ENCODE measurements around the gene DCC.

DCC gene

DNA sequence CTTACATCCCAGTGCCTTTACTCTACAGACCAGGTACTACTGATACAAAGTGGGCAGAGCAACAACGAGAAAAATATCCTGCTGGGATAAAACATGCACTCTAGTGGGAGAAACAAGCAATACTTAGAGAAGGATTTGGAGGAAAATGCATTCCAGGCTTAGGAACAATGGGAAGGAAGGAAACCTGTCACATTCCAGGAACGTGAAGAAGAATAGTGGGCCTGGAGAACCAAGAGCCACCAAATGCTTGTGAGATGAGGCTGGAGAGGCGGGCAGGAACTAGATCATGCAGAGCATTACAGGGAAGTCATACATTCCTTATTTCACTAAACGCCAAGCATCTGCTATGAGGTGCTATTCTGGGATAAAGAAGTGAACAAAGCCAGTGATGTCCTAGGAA, 342.3 kb downstream of the DCC start:
- no peak for DNase-seq (ENCODE audit: low read depth in 2 of 2, low spot score in 1 of 2)

GRCh38 chr18:52685316-52685715, 345.3 kb downstream of the DCC start:
- DNase-seq (ENCODE audit: low read depth in 2 of 2, low spot score in 1 of 2) = no peak

GRCh38 chr18:52691841-52692240, 351.8 kb downstream of the DCC start:
- DNase-seq (ENCODE audit: low read depth in 2 of 2, low spot score in 1 of 2) = no peak

DNA sequence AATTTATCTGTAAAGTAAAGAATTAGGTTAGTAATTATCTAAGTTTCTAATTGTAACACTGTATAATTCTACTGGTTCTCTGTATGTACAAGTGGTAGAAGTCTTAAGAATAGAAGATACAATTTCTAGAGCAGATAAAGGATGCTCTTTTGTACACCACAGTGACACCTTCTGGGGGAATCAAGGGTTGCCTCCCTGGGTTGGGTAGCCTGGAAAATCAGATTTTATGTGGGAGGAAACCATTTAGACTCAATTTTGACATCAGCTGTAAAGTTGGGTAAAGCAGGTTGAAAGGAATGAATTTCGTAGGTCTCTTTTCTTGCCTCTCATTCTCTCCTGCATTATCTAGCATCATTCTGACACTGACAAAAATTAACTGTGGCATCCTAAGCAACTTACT, 354.8 kb downstream of the DCC start:
- DNase-seq (ENCODE audit: low read depth in 2 of 2, low spot score in 1 of 2) = no peak

DNA sequence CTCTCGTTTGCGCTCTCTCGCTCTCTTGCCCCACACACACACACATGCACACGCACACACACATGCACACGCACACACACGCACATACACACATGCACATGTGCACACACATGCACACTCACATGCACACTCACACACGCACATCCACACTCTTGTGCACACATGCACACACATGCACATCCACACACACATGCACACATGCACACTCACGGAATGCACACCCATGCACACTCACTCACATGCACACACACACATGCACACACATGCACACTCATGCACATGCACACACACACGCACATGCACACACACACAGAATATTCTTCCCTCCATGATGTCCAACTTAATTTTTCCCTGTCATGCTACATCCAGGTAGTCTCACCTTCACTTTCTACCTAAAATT, 360.1 kb downstream of the DCC start:
- no peak for DNase-seq (ENCODE audit: low read depth in 2 of 2, low spot score in 1 of 2)

DNA sequence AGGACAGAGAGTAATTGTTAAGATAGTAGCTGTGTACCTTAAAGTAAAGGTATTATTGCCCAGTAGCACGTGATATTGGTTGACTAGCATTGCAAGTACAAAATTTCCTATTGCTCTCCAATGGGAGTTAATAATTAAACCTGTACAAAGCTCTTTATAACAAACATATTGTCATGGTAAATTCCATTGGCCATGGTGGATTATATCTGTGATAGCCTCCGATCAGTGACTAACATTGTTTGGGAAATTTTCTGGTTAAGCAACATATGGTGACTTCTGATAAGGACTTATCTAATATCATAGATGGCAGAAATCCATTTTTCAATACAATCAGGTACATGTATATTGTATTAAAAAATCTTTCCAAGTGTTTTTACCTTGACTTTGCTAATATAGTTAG, 360.8 kb downstream of the DCC start:
- no peak for DNase-seq (ENCODE audit: low read depth in 2 of 2, low spot score in 1 of 2)

GRCh38 chr18:52701219-52701935, 361.4 kb downstream of the DCC start:
- no peak for DNase-seq (ENCODE audit: low read depth in 2 of 2, low spot score in 1 of 2)

DNA sequence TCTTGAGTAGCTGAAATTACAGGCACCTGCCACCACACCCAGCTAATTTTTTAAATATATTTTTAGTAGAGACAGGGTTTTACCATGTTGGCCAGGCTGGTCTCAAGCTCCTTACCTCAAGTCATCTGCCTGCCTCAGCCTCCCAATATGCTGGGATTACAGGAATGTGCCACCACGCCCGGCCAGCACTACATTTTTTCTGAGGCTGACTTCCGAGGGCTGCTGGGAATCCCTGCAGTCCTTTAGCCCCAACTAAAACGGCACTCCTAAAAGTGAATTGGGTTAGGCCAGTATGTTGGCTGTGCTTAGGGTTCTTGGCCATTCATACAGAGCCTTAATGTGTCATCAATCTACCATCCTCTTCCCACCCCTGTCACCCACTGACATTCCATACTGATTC, 375.4 kb downstream of the DCC start:
- DNase-seq (ENCODE audit: low read depth in 2 of 2, low spot score in 1 of 2) = no peak

- no peak for DNase-seq (ENCODE audit: low read depth in 2 of 2, low spot score in 1 of 2)
These were observed 376.0 kb downstream of the DCC start for GRCh38 chr18:52715991-52716390.

GRCh38 chr18:52716973-52717372, 377.0 kb downstream of the DCC start:
- DNase-seq (ENCODE audit: low read depth in 2 of 2, low spot score in 1 of 2) = no peak

DNA sequence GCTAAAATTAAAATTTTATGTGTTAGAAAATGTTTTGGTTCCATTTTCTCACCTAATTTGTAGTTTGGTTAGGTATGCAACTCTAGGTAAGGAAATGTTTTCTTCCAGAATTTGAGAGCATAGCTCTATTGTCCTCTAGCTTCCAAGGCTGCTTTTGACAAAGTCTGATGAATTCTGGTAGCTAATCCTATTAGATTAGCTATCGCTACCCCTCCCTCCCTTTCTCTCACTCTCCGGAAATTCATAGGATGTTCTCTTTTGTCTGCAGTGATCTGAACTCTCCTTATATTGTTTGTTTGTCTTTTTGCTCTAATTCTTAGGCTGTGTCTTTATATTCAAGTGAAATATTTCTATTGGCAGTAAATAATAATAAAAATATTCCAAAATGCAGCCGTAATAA, 382.9 kb downstream of the DCC start:
- no peak for DNase-seq (ENCODE audit: low read depth in 2 of 2, low spot score in 1 of 2)

- no peak for DNase-seq (ENCODE audit: low read depth in 2 of 2, low spot score in 1 of 2)
These were observed 383.6 kb downstream of the DCC start for GRCh38 chr18:52723550-52723970.

- no peak for DNase-seq (ENCODE audit: low read depth in 2 of 2, low spot score in 1 of 2)
These were observed 391.1 kb downstream of the DCC start for GRCh38 chr18:52730972-52731619.

- no peak for DNase-seq (ENCODE audit: low read depth in 2 of 2, low spot score in 1 of 2)
These were observed 398.9 kb downstream of the DCC start for GRCh38 chr18:52738946-52739345.

DNA sequence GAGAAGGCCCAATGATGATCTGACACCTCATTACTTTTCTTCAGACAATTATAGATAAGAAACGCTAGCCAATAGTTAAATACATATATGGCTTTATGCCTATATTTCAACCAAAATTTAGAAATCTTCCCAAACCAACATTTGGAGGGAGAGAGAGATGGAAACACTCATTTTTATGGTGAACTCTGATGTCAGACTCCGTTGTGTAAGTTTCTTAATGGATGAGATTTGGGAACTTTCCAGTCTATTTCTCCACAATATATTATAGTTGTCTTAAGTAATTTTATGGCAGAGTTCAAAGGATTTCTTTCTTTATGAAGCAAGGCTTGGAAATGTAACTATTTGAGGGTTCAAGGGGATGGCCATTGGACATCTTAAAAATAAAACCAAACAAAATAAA, 407.0 kb downstream of the DCC start:
- no peak for DNase-seq (ENCODE audit: low read depth in 2 of 2, low spot score in 1 of 2)

- DNase-seq (ENCODE audit: low read depth in 2 of 2, low spot score in 1 of 2) = no peak
These were observed 407.9 kb downstream of the DCC start for GRCh38 chr18:52747869-52748268.

DNA sequence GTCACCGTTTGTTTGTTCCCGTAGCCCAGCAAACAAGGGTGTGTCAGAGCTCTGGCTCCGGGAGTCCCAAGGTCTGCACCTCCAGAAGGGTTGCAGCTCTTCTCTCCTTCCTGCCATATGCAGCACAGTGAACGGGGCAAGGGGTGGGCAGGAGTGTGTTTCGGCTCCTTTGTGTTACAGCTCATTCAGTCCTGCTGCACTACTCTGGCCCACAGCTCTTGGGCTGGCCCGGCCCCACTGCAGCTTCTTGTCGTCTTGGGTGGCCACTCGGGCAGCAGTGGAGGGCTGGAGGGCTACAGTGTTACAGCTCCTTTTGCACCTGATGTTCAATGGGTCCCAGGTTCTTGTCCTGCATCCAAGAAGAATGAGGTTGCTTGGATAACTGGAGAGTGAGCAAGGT, 408.3 kb downstream of the DCC start:
- DNase-seq (ENCODE audit: low read depth in 2 of 2, low spot score in 1 of 2) = no peak

DNA sequence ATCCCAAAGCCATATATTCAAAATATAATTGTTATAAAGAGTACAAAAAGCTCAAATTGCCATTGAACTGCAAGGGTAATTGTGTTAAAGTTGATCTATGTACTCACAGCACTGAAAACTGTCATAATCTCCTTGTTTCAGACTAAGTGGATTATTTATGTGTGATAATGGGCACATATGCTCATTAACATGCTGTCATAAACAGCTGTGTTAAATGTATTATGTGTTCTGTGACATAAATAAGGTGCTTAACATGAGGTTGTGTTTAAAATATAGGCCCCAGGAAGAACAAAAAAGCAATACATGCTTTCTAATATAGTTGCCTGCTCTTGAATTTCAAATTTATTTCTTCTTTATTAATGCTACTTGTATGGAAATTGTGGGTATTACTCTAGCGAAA, 409.5 kb downstream of the DCC start:
- DNase-seq (ENCODE audit: low read depth in 2 of 2, low spot score in 1 of 2) = no peak

GRCh38 chr18:52750995-52751394, 411.0 kb downstream of the DCC start:
- no peak for DNase-seq (ENCODE audit: low read depth in 2 of 2, low spot score in 1 of 2)

DNA sequence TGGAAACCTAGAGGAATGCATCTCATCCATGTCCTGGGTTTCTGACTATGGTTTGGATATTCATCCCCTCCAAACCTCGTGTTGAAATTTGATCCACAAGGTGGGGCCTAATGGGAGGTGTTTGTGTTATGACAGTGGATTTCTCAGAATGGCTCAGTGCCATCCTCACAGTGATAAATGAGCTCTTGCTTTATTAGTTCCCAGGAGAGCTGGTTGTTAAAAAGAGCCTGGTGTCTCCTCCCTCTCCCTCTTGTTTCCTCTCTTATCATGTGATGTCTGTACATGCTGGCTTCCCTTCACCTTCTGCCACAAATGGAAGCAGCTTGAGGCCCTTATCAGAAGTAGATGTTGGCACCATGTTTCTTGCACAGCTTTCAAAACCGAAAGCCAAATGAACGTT, 424.3 kb downstream of the DCC start:
- DNase-seq (ENCODE audit: low read depth in 2 of 2, low spot score in 1 of 2) = no peak

GRCh38 chr18:52766002-52766545, 426.1 kb downstream of the DCC start:
- no peak for DNase-seq (ENCODE audit: low read depth in 2 of 2, low spot score in 1 of 2)

GRCh38 chr18:52781113-52781512, 441.1 kb downstream of the DCC start:
- no peak for DNase-seq (ENCODE audit: low read depth in 2 of 2, low spot score in 1 of 2)

- no peak for DNase-seq (ENCODE audit: low read depth in 2 of 2, low spot score in 1 of 2)
These were observed 451.3 kb downstream of the DCC start for GRCh38 chr18:52791321-52791720.
